A549 (cell line): ENCODE data around the gene C1GALT1. TPM values are rescaled to one million over a fixed set of nuclear protein-coding genes. Genes with fewer than 3 reads are reported as not detected.

Source experiments
- ATAC-seq, 2 experiments: fragments of 200-7000 bp in 1 of 2; fragments of >200 bp in 1 of 2; cut with Nextera tagmentation in 1 of 2; cut with Tn5 transposase in 1 of 2; 3 replicates each; pipeline versions ENCODE4 v1.8.0 to v1.9.1; 2018 to 2020; ENCODE audit warnings: mild to moderate bottlenecking in 1 of 2, moderate library complexity in 1 of 2
- CTCF ChIA-PET: fragments of 300-600 bp; sonication (Branson Sonifier 250); formaldehyde crosslinking; extraction: SDS; loops from one replicate; lab custom pipeline; 2021; ENCODE audit warnings: antibody characterized with exemption, inconsistent platforms; lab: Yijun Ruan, JAX
- POLR2A ChIA-PET: fragments of 350-600 bp; formaldehyde crosslinking; extraction: SDS; loops from one replicate; lab custom pipeline; 2021; ENCODE audit warnings: antibody characterized with exemption, inconsistent platforms; lab: Yijun Ruan, JAX
- DNase-seq, 2 experiments: peaks; one replicate each; pipeline versions ENCODE4 v3.0.0 to v3.0.0-alpha.2; 2011 to 2016; ENCODE audit warnings: low read depth in 1 of 2, low spot score in 1 of 2
- FAIRE-seq: peaks from 2 replicates; lab custom pipeline; 2011; peaks lifted over from hg19 to GRCh38; lab: Jason Lieb, UNC
- H3K27ac ChIP-seq, 2 experiments: fragments of >200 bp; sonication (Bioruptor Twin); formaldehyde crosslinking; 3 replicates each; pipeline ENCODE4 v1.5.1; 2016 to 2017
- H3K4me1 ChIP-seq: fragments of >200 bp; sonication (Bioruptor Twin); formaldehyde crosslinking; 3 replicates; pipeline ENCODE4 v1.6.1; 2016
- H3K4me2 ChIP-seq: fragments of >200 bp; sonication (Bioruptor Twin); formaldehyde crosslinking; 3 replicates; pipeline ENCODE4 v1.6.1; 2016
- H3K4me3 ChIP-seq: fragments of >200 bp; sonication (Bioruptor Twin); formaldehyde crosslinking; 3 replicates; pipeline ENCODE4 v1.5.1; 2016
- H3K9me3 ChIP-seq: fragments of >200 bp; sonication (Bioruptor Twin); formaldehyde crosslinking; 3 replicates; pipeline ENCODE4 v1.6.1; 2016
- CBX2 ChIP-seq: fragments of 200-600 bp; sonication (generic); IDR thresholded peaks from 2 replicates; pipeline ENCODE4 v1.6.1; 2016; ENCODE audit warnings: low read depth, mild to moderate bottlenecking, borderline replicate concordance
- CEBPB ChIP-seq, 2 experiments: fragments of >200 bp in 1 of 2; sonication (Bioruptor Twin) in 1 of 2; formaldehyde crosslinking in 1 of 2; IDR thresholded peaks; 2 replicates each; pipeline ENCODE4 v1.6.1; 2012 to 2016
- CHD2 ChIP-seq: fragments of 150-350 bp; IDR thresholded peaks from 2 replicates; pipeline ENCODE4 v1.6.1; 2014; ENCODE audit warnings: low read length; ENCODE audit not compliant: partially characterized antibody
- CHD4 ChIP-seq: fragments of 200-600 bp; sonication (generic); IDR thresholded peaks from 2 replicates; pipeline ENCODE4 v1.6.1; 2016; ENCODE audit warnings: antibody characterized with exemption, mild to moderate bottlenecking, borderline replicate concordance
- EHF ChIP-seq: fragments of 250-450 bp; sonication (Bioruptor Pico); IDR thresholded peaks from 2 replicates; pipeline ENCODE4 v1.5.0; 2020; ENCODE audit warnings: mild to moderate bottlenecking
- GATA3 ChIP-seq: IDR thresholded peaks from 2 replicates; pipeline ENCODE4 v1.6.1; 2012; ENCODE audit warnings: borderline replicate concordance
- HOXA7 ChIP-seq: fragments of 250-450 bp; sonication (Bioruptor Pico); IDR thresholded peaks from 2 replicates; pipeline ENCODE4 v1.5.0; 2020; ENCODE audit warnings: mild to moderate bottlenecking, moderate library complexity
- KDM1A ChIP-seq: fragments of 200-600 bp; sonication (generic); IDR thresholded peaks from 2 replicates; pipeline ENCODE4 v1.6.1; 2016; ENCODE audit warnings: low read depth, mild to moderate bottlenecking
- MYC ChIP-seq: IDR thresholded peaks from 2 replicates; pipeline ENCODE4 v1.6.1; 2012; ENCODE audit warnings: mild to moderate bottlenecking, inconsistent platforms, low read length, improper control_type of control experiment, borderline replicate concordance
- NFE2L2 ChIP-seq: fragments of 150-350 bp; conservative IDR thresholded peaks from 2 replicates; pipeline ENCODE4 v1.6.1; 2014; ENCODE audit warnings: low read length
- NPAS2 ChIP-seq: fragments of 250-450 bp; sonication (Bioruptor Pico); IDR thresholded peaks from 2 replicates; pipeline ENCODE4 v1.8.0; 2022; ENCODE audit warnings: mild to moderate bottlenecking, moderate library complexity, borderline replicate concordance
- NR3C1 ChIP-seq: fragments of >200 bp; sonication (Bioruptor Twin); formaldehyde crosslinking; IDR thresholded peaks from 3 replicates; pipeline ENCODE4 v1.6.1; 2017
- POLR2A ChIP-seq: IDR thresholded peaks from 2 replicates; pipeline ENCODE4 v1.6.1; 2012; ENCODE audit warnings: mild to moderate bottlenecking, low read length
- RARB ChIP-seq: fragments of 250-450 bp; sonication (Bioruptor Pico); IDR thresholded peaks from 2 replicates; pipeline ENCODE4 v1.8.0; 2021; ENCODE audit warnings: mild to moderate bottlenecking, moderate library complexity
- TFCP2L1 ChIP-seq: fragments of 250-450 bp; sonication (Bioruptor Pico); IDR thresholded peaks from 2 replicates; pipeline ENCODE4 v1.5.0; 2021; ENCODE audit warnings: mild to moderate bottlenecking
- USF2 ChIP-seq: fragments of 450-650 bp; IDR thresholded peaks from 2 replicates; pipeline ENCODE4 v1.6.1; 2014; ENCODE audit warnings: antibody characterized with exemption
- ZFP36 ChIP-seq: fragments of 450-650 bp; IDR thresholded peaks from 2 replicates; pipeline ENCODE4 v1.6.1; 2014; ENCODE audit warnings: borderline replicate concordance; ENCODE audit not compliant: partially characterized antibody
- ZNF302 ChIP-seq: fragments of 250-450 bp; sonication (Bioruptor Pico); IDR thresholded peaks from 2 replicates; pipeline ENCODE4 v1.9.0; 2021; ENCODE audit warnings: inconsistent platforms, mild to moderate bottlenecking, moderate library complexity
- WGBS: methylation state at CpG from one replicate; pipeline ENCODE4 v1.1.6; 2017; ENCODE audit errors: missing lambda C conversion rate; 5-methylcytosine and 5-hydroxymethylcytosine counted together
- polyA plus RNA-seq, 4 experiments: library from polyadenylated mRNA; depleted of rRNA in 3 of 4; stranded (reverse); fragments of >200 nt; fragmentation: RNase III in 1 of 4; extraction: RNeasy Plus Mini Kit Qiagen cat#74134 plus additional on column Dnase treatment in 1 of 4; gene quantifications; 2 replicates in 3 of 4; 3 replicates in 1 of 4; pipeline ENCODE4 v1.2.3, GENCODE V29; 2011 to 2017
- TF ChIP-seq, protein P1 (sequence below): fragments of 150-350 bp; IDR thresholded peaks from 2 replicates; pipeline ENCODE4 v1.6.1; 2014; ENCODE audit warnings: low read depth, mild to moderate bottlenecking, low read length
- TF ChIP-seq, protein P2 (sequence below): fragments of >200 bp; sonication (Bioruptor Twin); formaldehyde crosslinking; IDR thresholded peaks from 3 replicates; pipeline ENCODE4 v1.6.1; 2016
- TF ChIP-seq, protein P3 (sequence below): IDR thresholded peaks from 2 replicates; pipeline ENCODE4 v1.6.1; 2012; ENCODE audit warnings: low read depth, borderline replicate concordance
- TF ChIP-seq, protein P4 (sequence below): fragments of 250-450 bp; sonication (Bioruptor Pico); IDR thresholded peaks from 2 replicates; pipeline ENCODE4 v1.5.0; 2020; ENCODE audit warnings: low read depth, mild to moderate bottlenecking, moderate library complexity

C1GALT1 gene
- polyA plus RNA-seq, 2 of the 4 experiments (the other 2 are of a cell fraction): 24.1 to 50.1 TPM

- POLR2A ChIA-PET: no interaction called here
- H3K4me2 ChIP-seq: no peak overlapping the region
- H3K4me3 ChIP-seq: no peak overlapping the region
- no peak for DNase-seq
- WGBS: 94% methylated on average over 5 of the region's 5 CpGs
- H3K4me1 ChIP-seq: peaks cover 8% of the 10 kb centered on the region
- no peak for TF ChIP-seq ZFP36
- TF ChIP-seq TFCP2L1: no peak
- no peak for TF ChIP-seq KDM1A
- TF ChIP-seq CEBPB (IDR thresholded peaks at IDR 0.05): no peak
- TF ChIP-seq CHD2: no peak
- TF ChIP-seq, protein P1, sequence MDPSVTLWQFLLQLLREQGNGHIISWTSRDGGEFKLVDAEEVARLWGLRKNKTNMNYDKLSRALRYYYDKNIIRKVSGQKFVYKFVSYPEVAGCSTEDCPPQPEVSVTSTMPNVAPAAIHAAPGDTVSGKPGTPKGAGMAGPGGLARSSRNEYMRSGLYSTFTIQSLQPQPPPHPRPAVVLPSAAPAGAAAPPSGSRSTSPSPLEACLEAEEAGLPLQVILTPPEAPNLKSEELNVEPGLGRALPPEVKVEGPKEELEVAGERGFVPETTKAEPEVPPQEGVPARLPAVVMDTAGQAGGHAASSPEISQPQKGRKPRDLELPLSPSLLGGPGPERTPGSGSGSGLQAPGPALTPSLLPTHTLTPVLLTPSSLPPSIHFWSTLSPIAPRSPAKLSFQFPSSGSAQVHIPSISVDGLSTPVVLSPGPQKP: no peak
- no peak for TF ChIP-seq RARB (CRISPR knock-in tag)
- no peak for TF ChIP-seq GATA3
- TF ChIP-seq NFE2L2: no peak
- CTCF ChIA-PET: interaction anchor here (0.6 to 1.8 kb wide), 2 partner anchors 16 to 123 kb away, joined by 3 to 5 read pairs; no protein-coding TSS in a partner anchor
- no peak for ATAC-seq
- no peak overlapping the region for H3K27ac ChIP-seq
- 0 out of 3 replicates have a peak, but pooled peaks cover 7% of the 10 kb centered on the region for H3K9me3 ChIP-seq
- no peak for FAIRE-seq
Observed at GRCh38 chr7:7226407-7226806, 44.1 kb downstream of the C1GALT1 start.

- DNase-seq (no peak), FAIRE-seq (no peak), ATAC-seq (no peak)
- Histone ChIP-seq H3K4me3 (no peak overlapping the region), H3K4me1 (no peaks in the 10 kb centered on the region), H3K9me3 (0 out of 3 replicates have a peak, but pooled peaks cover 8% of the 10 kb centered on the region), H3K4me2 (no peak overlapping the region), H3K27ac (no peak overlapping the region)
- WGBS: 90% methylated on average over 2 of the region's 2 CpGs
- ChIA-PET CTCF (no interaction called here), POLR2A (no interaction called here)
- TF ChIP-seq, protein P2, sequence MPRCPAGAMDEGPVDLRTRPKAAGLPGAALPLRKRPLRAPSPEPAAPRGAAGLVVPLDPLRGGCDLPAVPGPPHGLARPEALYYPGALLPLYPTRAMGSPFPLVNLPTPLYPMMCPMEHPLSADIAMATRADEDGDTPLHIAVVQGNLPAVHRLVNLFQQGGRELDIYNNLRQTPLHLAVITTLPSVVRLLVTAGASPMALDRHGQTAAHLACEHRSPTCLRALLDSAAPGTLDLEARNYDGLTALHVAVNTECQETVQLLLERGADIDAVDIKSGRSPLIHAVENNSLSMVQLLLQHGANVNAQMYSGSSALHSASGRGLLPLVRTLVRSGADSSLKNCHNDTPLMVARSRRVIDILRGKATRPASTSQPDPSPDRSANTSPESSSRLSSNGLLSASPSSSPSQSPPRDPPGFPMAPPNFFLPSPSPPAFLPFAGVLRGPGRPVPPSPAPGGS: no peak
- TF ChIP-seq, protein P3, sequence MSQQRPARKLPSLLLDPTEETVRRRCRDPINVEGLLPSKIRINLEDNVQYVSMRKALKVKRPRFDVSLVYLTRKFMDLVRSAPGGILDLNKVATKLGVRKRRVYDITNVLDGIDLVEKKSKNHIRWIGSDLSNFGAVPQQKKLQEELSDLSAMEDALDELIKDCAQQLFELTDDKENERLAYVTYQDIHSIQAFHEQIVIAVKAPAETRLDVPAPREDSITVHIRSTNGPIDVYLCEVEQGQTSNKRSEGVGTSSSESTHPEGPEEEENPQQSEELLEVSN: no peak
- TF ChIP-seq NR3C1 (no peak), NPAS2 (CRISPR knock-in tag) (no peak), EHF (CRISPR knock-in tag) (no peak), HOXA7 (no peak), CBX2 (no peak), POLR2A (no peak), RARB (CRISPR knock-in tag) (no peak), MYC (no peak), TFCP2L1 (no peak), CHD4 (no peak), ZNF302 (CRISPR knock-in tag) (no peak), USF2 (no peak)
- TF ChIP-seq, protein P4, sequence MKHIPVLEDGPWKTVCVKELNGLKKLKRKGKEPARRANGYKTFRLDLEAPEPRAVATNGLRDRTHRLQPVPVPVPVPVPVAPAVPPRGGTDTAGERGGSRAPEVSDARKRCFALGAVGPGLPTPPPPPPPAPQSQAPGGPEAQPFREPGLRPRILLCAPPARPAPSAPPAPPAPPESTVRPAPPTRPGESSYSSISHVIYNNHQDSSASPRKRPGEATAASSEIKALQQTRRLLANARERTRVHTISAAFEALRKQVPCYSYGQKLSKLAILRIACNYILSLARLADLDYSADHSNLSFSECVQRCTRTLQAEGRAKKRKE: no peak
Observed at GRCh38 chr7:7228472-7228871, 46.1 kb downstream of the C1GALT1 start.
